MG63 (cell line): Measurements from ENCODE around the gene METTL2B. TPM values are rescaled to one million over a fixed set of nuclear protein-coding genes. Genes with fewer than 3 reads are reported as not detected.
"Not testable (repeated sequence)": the region's sequence is repeated elsewhere in the genome, so short reads cannot be mapped to it uniquely, and the experiment has no call there.

Experiments
- DNase-seq: peaks from one replicate; pipeline ENCODE4 v3.0.0-alpha.2; 2020
- H3K27me3 ChIP-seq: fragments of 250-450 bp; sonication (Bioruptor Pico); 2 replicates; pipeline ENCODE4 v1.5.1; 2020; ENCODE audit warnings: mild to moderate bottlenecking, moderate library complexity
- H3K36me3 ChIP-seq: fragments of 250-450 bp; sonication (Bioruptor Pico); 2 replicates; pipeline ENCODE4 v1.5.1; 2020; ENCODE audit warnings: mild to moderate bottlenecking, moderate library complexity
- H3K4me3 ChIP-seq: fragments of 250-450 bp; sonication (Bioruptor Pico); 2 replicates; pipeline ENCODE4 v1.5.1; 2020; ENCODE audit warnings: mild to moderate bottlenecking, moderate library complexity
- H3K9me3 ChIP-seq: fragments of 250-450 bp; sonication (Bioruptor Pico); 2 replicates; pipeline ENCODE4 v1.5.1; 2020; ENCODE audit warnings: mild to moderate bottlenecking, moderate library complexity
- total RNA-seq: library from RNA; depleted of rRNA; stranded (reverse); fragments of >200 nt; shearing (Covaris generic); gene quantifications from 2 replicates; pipeline ENCODE4 v1.2.3, GENCODE V29; 2014; ENCODE audit warnings: low replicate concordance

The METTL2B gene
- total RNA-seq, 1 experiment from 2014 or later = 17.2 TPM

- DNase-seq = no peak
- Histone ChIP-seq H3K4me3 (no peak overlapping the region), H3K36me3 (no peaks in the 10 kb centered on the region), H3K27me3 (no peaks in the 10 kb centered on the region), H3K9me3 (no peaks in the 10 kb centered on the region)
Observed at GRCh38 chr7:128497405-128497804, 20.9 kb downstream of the METTL2B start.

- H3K4me3 ChIP-seq, H3K9me3 ChIP-seq, DNase-seq, H3K36me3 ChIP-seq, H3K27me3 ChIP-seq: not testable (repeated sequence)
Observed at GRCh38 chr7:128505416-128505815, 28.9 kb downstream of the METTL2B start.

- H3K9me3 ChIP-seq = not testable (repeated sequence)
Observed at GRCh38 chr7:128506819-128507218, 30.3 kb downstream of the METTL2B start.

GRCh38 chr7:128507321-128507993 lies 30.9 kb downstream of the METTL2B start:
- not testable (repeated sequence) for H3K9me3 ChIP-seq, DNase-seq, H3K36me3 ChIP-seq, H3K4me3 ChIP-seq, H3K27me3 ChIP-seq

More at GRCh38 chr7:128506819-128507218, 30.3 kb downstream of the METTL2B start:
- not testable (repeated sequence) for DNase-seq, H3K36me3 ChIP-seq, H3K27me3 ChIP-seq, H3K4me3 ChIP-seq

GRCh38 chr7:128511692-128512091 lies 35.1 kb downstream of the METTL2B start:
- H3K9me3 ChIP-seq, H3K27me3 ChIP-seq, H3K4me3 ChIP-seq, DNase-seq, H3K36me3 ChIP-seq: not testable (repeated sequence)

GRCh38 chr7:128515232-128515631 lies 38.7 kb downstream of the METTL2B start:
- H3K36me3 ChIP-seq, H3K27me3 ChIP-seq, DNase-seq, H3K4me3 ChIP-seq, H3K9me3 ChIP-seq: not testable (repeated sequence)

GRCh38 chr7:128517023-128517422 lies 40.5 kb downstream of the METTL2B start:
- H3K4me3 ChIP-seq, DNase-seq, H3K36me3 ChIP-seq, H3K27me3 ChIP-seq, H3K9me3 ChIP-seq: not testable (repeated sequence)

- H3K27me3 ChIP-seq, H3K4me3 ChIP-seq, H3K9me3 ChIP-seq, H3K36me3 ChIP-seq: not testable (repeated sequence)
- DNase-seq = peak; percentile 71
Observed at GRCh38 chr7:128523226-128523931, 46.8 kb downstream of the METTL2B start.

- not testable (repeated sequence) for DNase-seq, H3K36me3 ChIP-seq, H3K9me3 ChIP-seq, H3K4me3 ChIP-seq, H3K27me3 ChIP-seq
Observed at GRCh38 chr7:128523932-128524524, 47.5 kb downstream of the METTL2B start.

GRCh38 chr7:128525584-128525983 lies 49.0 kb downstream of the METTL2B start:
- H3K27me3 ChIP-seq, H3K4me3 ChIP-seq, H3K36me3 ChIP-seq, DNase-seq, H3K9me3 ChIP-seq: not testable (repeated sequence)

- H3K27me3 ChIP-seq = not testable (repeated sequence)
Observed at GRCh38 chr7:128526062-128526466, 49.5 kb downstream of the METTL2B start.

GRCh38 chr7:128529191-128529590 lies 52.6 kb downstream of the METTL2B start:
- not testable (repeated sequence) for DNase-seq, H3K4me3 ChIP-seq, H3K9me3 ChIP-seq, H3K27me3 ChIP-seq, H3K36me3 ChIP-seq

More at GRCh38 chr7:128526062-128526466, 49.5 kb downstream of the METTL2B start:
- not testable (repeated sequence) for DNase-seq, H3K4me3 ChIP-seq, H3K9me3 ChIP-seq, H3K36me3 ChIP-seq

GRCh38 chr7:128530121-128530854 lies 53.7 kb downstream of the METTL2B start:
- peak overlapping the region; percentile 44 for H3K4me3 ChIP-seq
- not testable (repeated sequence) for DNase-seq, H3K9me3 ChIP-seq, H3K27me3 ChIP-seq, H3K36me3 ChIP-seq

- H3K36me3 ChIP-seq = no peaks in the 10 kb centered on the region
- DNase-seq = no peak
Observed at GRCh38 chr7:128530855-128531104, 54.2 kb downstream of the METTL2B start.

GRCh38 chr7:128531105-128531954 lies 54.8 kb downstream of the METTL2B start:
- DNase-seq = peak; percentile 78
- H3K4me3 ChIP-seq = peak overlapping the region; percentile 63
- not testable (repeated sequence) for H3K9me3 ChIP-seq, H3K27me3 ChIP-seq, H3K36me3 ChIP-seq

More at GRCh38 chr7:128530855-128531104, 54.2 kb downstream of the METTL2B start:
- Histone ChIP-seq H3K9me3 (no peaks in the 10 kb centered on the region), H3K4me3 (peak overlapping the region; percentile 44), H3K27me3 (no peaks in the 10 kb centered on the region)

- H3K4me3 ChIP-seq = peak overlapping the region; percentile 63
- not testable (repeated sequence) for H3K27me3 ChIP-seq, H3K36me3 ChIP-seq, H3K9me3 ChIP-seq
- DNase-seq = peak; percentile 7
Observed at GRCh38 chr7:128531955-128532478, 55.5 kb downstream of the METTL2B start.
